Cardiac muscle cell (in vitro differentiated cells and primary cell): ENCODE results near the gene GALNS. TPM values are rescaled to one million over a fixed set of nuclear protein-coding genes. Genes with fewer than 3 reads are reported as not detected.

Experiments
- DNase-seq, 2 donors: peaks; one replicate each; pipeline versions ENCODE4 v3.0.0 to v3.0.0-alpha.2; 2010 to 2017; ENCODE audit warnings: low read depth in 1 of 2, low spot score in 1 of 2
- H3K27ac ChIP-seq: fragments of 200-600 bp; sonication (generic); 2 replicates; pipeline ENCODE4 v1.5.1; 2016
- H3K27me3 ChIP-seq: fragments of 200-600 bp; sonication (generic); 2 replicates; pipeline ENCODE4 v1.6.0; 2016; ENCODE audit warnings: control low read depth
- H3K36me3 ChIP-seq: fragments of 200-600 bp; sonication (generic); 2 replicates; pipeline ENCODE4 v1.5.1; 2016; ENCODE audit warnings: control low read depth
- H3K4me1 ChIP-seq: fragments of 200-600 bp; sonication (generic); 2 replicates; pipeline ENCODE4 v1.8.1; 2017; ENCODE audit warnings: low read depth, mild to moderate bottlenecking, mixed run types
- H3K4me3 ChIP-seq: fragments of 200-600 bp; sonication (generic); 2 replicates; pipeline ENCODE4 v1.5.1; 2016; ENCODE audit warnings: mild to moderate bottlenecking
- H3K9me3 ChIP-seq: fragments of 200-600 bp; sonication (generic); 2 replicates; pipeline ENCODE4 v1.5.1; 2017; ENCODE audit warnings: low read depth, mild to moderate bottlenecking, control low read depth
- polyA plus RNA-seq: library from polyadenylated mRNA; unstranded; fragments of >200 nt; fragmentation: Nextera tagmentation; extraction: Ambion mirVana; gene quantifications from 2 replicates; pipeline ENCODE4 v1.2.1, GENCODE V29; 2016
- total RNA-seq: library from RNA; depleted of rRNA; stranded (reverse); fragments of >200 nt; gene quantifications from 2 replicates; pipeline ENCODE4 v1.2.3, GENCODE V29; 2016
- TF ChIP-seq, protein P1 (sequence below): IDR thresholded peaks from 2 replicates; pipeline ENCODE4 v1.5.1; 2012; ENCODE audit warnings: low read depth, mild to moderate bottlenecking, low read length

GALNS gene
- total and polyA plus RNA-seq, 2 experiments from 2014 or later: 28.3 to 31.0 TPM

- H3K4me1 ChIP-seq: no peaks in the 10 kb centered on the region
- H3K36me3 ChIP-seq: no peaks in the 10 kb centered on the region
- no peaks in the 10 kb centered on the region for H3K9me3 ChIP-seq
- no peak overlapping the region for H3K4me3 ChIP-seq
- TF ChIP-seq, protein P1, sequence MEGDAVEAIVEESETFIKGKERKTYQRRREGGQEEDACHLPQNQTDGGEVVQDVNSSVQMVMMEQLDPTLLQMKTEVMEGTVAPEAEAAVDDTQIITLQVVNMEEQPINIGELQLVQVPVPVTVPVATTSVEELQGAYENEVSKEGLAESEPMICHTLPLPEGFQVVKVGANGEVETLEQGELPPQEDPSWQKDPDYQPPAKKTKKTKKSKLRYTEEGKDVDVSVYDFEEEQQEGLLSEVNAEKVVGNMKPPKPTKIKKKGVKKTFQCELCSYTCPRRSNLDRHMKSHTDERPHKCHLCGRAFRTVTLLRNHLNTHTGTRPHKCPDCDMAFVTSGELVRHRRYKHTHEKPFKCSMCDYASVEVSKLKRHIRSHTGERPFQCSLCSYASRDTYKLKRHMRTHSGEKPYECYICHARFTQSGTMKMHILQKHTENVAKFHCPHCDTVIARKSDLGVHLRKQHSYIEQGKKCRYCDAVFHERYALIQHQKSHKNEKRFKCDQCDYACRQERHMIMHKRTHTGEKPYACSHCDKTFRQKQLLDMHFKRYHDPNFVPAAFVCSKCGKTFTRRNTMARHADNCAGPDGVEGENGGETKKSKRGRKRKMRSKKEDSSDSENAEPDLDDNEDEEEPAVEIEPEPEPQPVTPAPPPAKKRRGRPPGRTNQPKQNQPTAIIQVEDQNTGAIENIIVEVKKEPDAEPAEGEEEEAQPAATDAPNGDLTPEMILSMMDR: no peak
- no peaks in the 10 kb centered on the region for H3K27me3 ChIP-seq
- no peak for DNase-seq
- H3K27ac ChIP-seq: no peak overlapping the region
Observed at GRCh38 chr16:88822281-88823040, 34.3 kb downstream of the GALNS start.

GRCh38 chr16:88821168-88821850, 35.4 kb downstream of the GALNS start:
- H3K27me3 ChIP-seq: no peaks in the 10 kb centered on the region
- H3K36me3 ChIP-seq: no peaks in the 10 kb centered on the region
- H3K27ac ChIP-seq: no peak overlapping the region
- H3K9me3 ChIP-seq: no peaks in the 10 kb centered on the region
- DNase-seq: no peak
- no peak overlapping the region for H3K4me3 ChIP-seq
- TF ChIP-seq, protein P1: no peak
- H3K4me1 ChIP-seq: no peaks in the 10 kb centered on the region

GRCh38 chr16:88820385-88821025, 36.2 kb downstream of the GALNS start:
- Histone ChIP-seq H3K4me3 (no peak overlapping the region), H3K27ac (no peak overlapping the region), H3K4me1 (no peaks in the 10 kb centered on the region), H3K9me3 (no peaks in the 10 kb centered on the region), H3K27me3 (no peaks in the 10 kb centered on the region), H3K36me3 (no peaks in the 10 kb centered on the region)
- DNase-seq: no peak
- TF ChIP-seq, protein P1: no peak

GRCh38 chr16:88819126-88819525, 37.6 kb downstream of the GALNS start:
- no peaks in the 10 kb centered on the region for H3K27me3 ChIP-seq
- no peaks in the 10 kb centered on the region for H3K4me1 ChIP-seq
- no peaks in the 10 kb centered on the region for H3K36me3 ChIP-seq
- H3K9me3 ChIP-seq: no peaks in the 10 kb centered on the region
- DNase-seq: no peak
- TF ChIP-seq, protein P1: no peak
- H3K27ac ChIP-seq: no peak overlapping the region
- H3K4me3 ChIP-seq: no peak overlapping the region

GRCh38 chr16:88818575-88818874, 38.2 kb downstream of the GALNS start:
- Histone ChIP-seq H3K36me3 (no peaks in the 10 kb centered on the region), H3K27me3 (no peaks in the 10 kb centered on the region), H3K4me3 (no peak overlapping the region), H3K9me3 (no peaks in the 10 kb centered on the region), H3K27ac (no peak overlapping the region), H3K4me1 (no peaks in the 10 kb centered on the region)
- TF ChIP-seq, protein P1: no peak
- DNase-seq: no peak
